Breast epithelium (tissue), 3 donors: ENCODE results near the gene GALNT3.

ENCODE experiments used
- CTCF ChIP-seq, 3 donors: fragments of 450-650 bp; IDR thresholded peaks; one replicate each; pipeline ENCODE4 v1.5.1; 2016 to 2017; ENCODE audit warnings: antibody characterized with exemption in 3 of 3, mild to moderate bottlenecking in 3 of 3, moderate library complexity in 3 of 3
- POLR2A ChIP-seq: fragments of 450-650 bp; IDR thresholded peaks from one replicate; pipeline ENCODE4 v1.6.1; 2016; ENCODE audit warnings: antibody characterized with exemption, mild to moderate bottlenecking, moderate library complexity

DNA sequence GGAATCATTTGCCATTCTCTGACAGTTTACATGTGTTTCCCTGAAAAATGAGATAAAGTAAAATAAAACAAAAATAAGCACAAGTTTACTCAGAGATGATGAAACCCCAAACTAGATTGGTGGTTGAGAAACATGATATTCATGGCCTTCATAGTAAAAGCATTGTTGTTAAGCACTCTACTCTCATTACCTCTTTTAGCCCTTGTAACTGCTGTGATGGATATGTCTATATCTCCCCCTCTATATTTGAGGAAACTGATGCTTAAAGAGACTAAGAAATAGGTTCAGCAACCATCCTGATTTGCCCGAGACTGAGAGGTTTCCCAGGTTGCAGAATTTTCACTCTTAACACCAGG is 33.9 kb upstream of the GALNT3 start:
- TF ChIP-seq POLR2A (no peak), CTCF (IDR thresholded peaks at IDR 0.05) (no peak)
